ENCODE results near the gene FRMPD4.

GRCh38 chrX:12704706-12705105, 566.4 kb downstream of the FRMPD4 start:
- TF ChIP-seq CTCF (conservative IDR thresholded peaks at IDR 0.05 in 1 of 2, IDR thresholded peaks at IDR 0.05 in 1 of 2; ENCODE audit: low read depth in 1 of 2, low read length in 2 of 2) (no peak), EZH2 (IDR thresholded peaks at IDR 0.05; ENCODE audit: low read length, missing control alignments) (no peak)
